HEK293 (cell line): Measurements from ENCODE around the gene PLEKHA6.

ENCODE experiments used
- CTCF ChIA-PET: fragments of 350-600 bp; formaldehyde crosslinking; extraction: SDS; loops from one replicate; lab custom pipeline; 2021; ENCODE audit warnings: antibody characterized with exemption; lab: Yijun Ruan, JAX
- POLR2A ChIA-PET: fragments of 300-600 bp; formaldehyde crosslinking; extraction: SDS; loops from one replicate; lab custom pipeline; 2020; ENCODE audit warnings: antibody characterized with exemption, inconsistent platforms; lab: Yijun Ruan, JAX
- H3K27ac ChIP-seq: fragments of 200-500 bp; sonication (Bioruptor generic); 2 replicates; pipeline ENCODE4 v1.5.1; 2014; ENCODE audit warnings: low read depth, low read length, control low read depth, inconsistent platforms; ENCODE audit errors: extremely low read depth
- H3K36me3 ChIP-seq, 2 experiments: fragments of 200-500 bp in 1 of 2; sonication (Bioruptor generic) in 1 of 2; 1 replicate in 1 of 2; 2 replicates in 1 of 2; pipeline ENCODE4 v1.5.1; 2014 to 2017; ENCODE audit warnings: inconsistent platforms in 2 of 2, low read length in 2 of 2; ENCODE audit not compliant: control insufficient read depth in 2 of 2, insufficient read depth in 1 of 2
- H3K4me1 ChIP-seq: fragments of 200-500 bp; sonication (Bioruptor generic); 2 replicates; pipeline ENCODE4 v1.5.1; 2014; ENCODE audit warnings: mild to moderate bottlenecking, low read length, inconsistent platforms; ENCODE audit not compliant: control insufficient read depth, insufficient read depth
- H3K4me3 ChIP-seq: 2 replicates; pipeline ENCODE4 v1.5.1; 2011; ENCODE audit warnings: low read depth, mild to moderate bottlenecking, control low read depth, low read length, moderate library complexity
- H3K9me3 ChIP-seq: fragments of 200-500 bp; sonication (Bioruptor generic); 2 replicates; pipeline ENCODE4 v1.5.1; 2014; ENCODE audit warnings: low read depth, low read length, inconsistent platforms; ENCODE audit not compliant: control insufficient read depth, insufficient read depth
- BCL11A ChIP-seq: fragments of 450-650 bp; formaldehyde crosslinking; IDR thresholded peaks from 2 replicates; pipeline ENCODE4 v1.5.1; 2016; ENCODE audit warnings: low read depth, missing biosample characterization, missing genetic modification characterization
- BCL11B ChIP-seq: fragments of 450-650 bp; formaldehyde crosslinking; IDR thresholded peaks from 2 replicates; pipeline ENCODE4 v1.5.1; 2016; ENCODE audit warnings: low read depth, missing biosample characterization, missing genetic modification characterization
- EGR2 ChIP-seq: fragments of 450-650 bp; formaldehyde crosslinking; IDR thresholded peaks from 2 replicates; pipeline ENCODE4 v1.5.1; 2016; ENCODE audit warnings: low read depth, missing biosample characterization, missing genetic modification characterization
- FEZF1 ChIP-seq: fragments of 450-650 bp; formaldehyde crosslinking; IDR thresholded peaks from 2 replicates; pipeline ENCODE4 v1.5.1; 2016; ENCODE audit warnings: missing biosample characterization, missing genetic modification characterization
- GLIS1 ChIP-seq: fragments of 450-650 bp; formaldehyde crosslinking; IDR thresholded peaks from 2 replicates; pipeline ENCODE4 v1.5.1; 2016; ENCODE audit warnings: missing biosample characterization, missing genetic modification characterization
- SP2 ChIP-seq: fragments of 450-650 bp; formaldehyde crosslinking; IDR thresholded peaks from 2 replicates; pipeline ENCODE4 v1.5.1; 2016; ENCODE audit warnings: missing biosample characterization, missing genetic modification characterization
- WT1 ChIP-seq: fragments of 450-650 bp; formaldehyde crosslinking; IDR thresholded peaks from 2 replicates; pipeline ENCODE4 v1.5.1; 2016; ENCODE audit warnings: missing biosample characterization, missing genetic modification characterization
- ZBTB21 ChIP-seq: fragments of 450-650 bp; formaldehyde crosslinking; IDR thresholded peaks from 2 replicates; pipeline ENCODE4 v1.5.1; 2017; ENCODE audit warnings: missing biosample characterization, missing genetic modification characterization
- ZFHX2 ChIP-seq: fragments of 450-650 bp; formaldehyde crosslinking; conservative IDR thresholded peaks from 2 replicates; pipeline ENCODE4 v1.5.1; 2016; ENCODE audit warnings: missing biosample characterization, missing genetic modification characterization
- ZNF16 ChIP-seq: fragments of 450-650 bp; formaldehyde crosslinking; IDR thresholded peaks from 2 replicates; pipeline ENCODE4 v1.5.1; 2016; ENCODE audit warnings: low read depth, missing biosample characterization, missing genetic modification characterization
- ZNF175 ChIP-seq: fragments of 450-650 bp; formaldehyde crosslinking; IDR thresholded peaks from 2 replicates; pipeline ENCODE4 v1.5.1; 2016; ENCODE audit warnings: missing biosample characterization, missing genetic modification characterization
- ZNF274 ChIP-seq, 2 experiments: fragments of 200-500 bp in 1 of 2; fragments of 450-650 bp in 1 of 2; sonication (Bioruptor generic) in 1 of 2; formaldehyde crosslinking in 1 of 2; IDR thresholded peaks; 2 replicates each; pipeline versions ENCODE4 v1.5.1 to v1.6.1; 2014 to 2016; ENCODE audit warnings: borderline replicate concordance in 1 of 2, inconsistent platforms in 1 of 2, low read length in 1 of 2, missing biosample characterization in 1 of 2, missing genetic modification characterization in 1 of 2
- ZNF292 ChIP-seq: fragments of 450-650 bp; formaldehyde crosslinking; IDR thresholded peaks from 2 replicates; pipeline ENCODE4 v1.5.1; 2016; ENCODE audit warnings: low read depth, missing biosample characterization, missing genetic modification characterization, borderline replicate concordance
- ZNF302 ChIP-seq: fragments of 450-650 bp; formaldehyde crosslinking; IDR thresholded peaks from 2 replicates; pipeline ENCODE4 v1.5.1; 2016; ENCODE audit warnings: missing biosample characterization, missing genetic modification characterization, low read depth
- ZNF324 ChIP-seq: fragments of 450-650 bp; formaldehyde crosslinking; IDR thresholded peaks from 2 replicates; pipeline ENCODE4 v1.5.1; 2016; ENCODE audit warnings: missing biosample characterization, missing genetic modification characterization
- ZNF341 ChIP-seq: fragments of 450-650 bp; formaldehyde crosslinking; IDR thresholded peaks from 2 replicates; pipeline ENCODE4; 2016; ENCODE audit warnings: low read depth, missing biosample characterization, missing genetic modification characterization
- ZNF521 ChIP-seq: fragments of 450-650 bp; formaldehyde crosslinking; IDR thresholded peaks from 2 replicates; pipeline ENCODE4 v1.5.1; 2017; ENCODE audit warnings: missing biosample characterization, mild to moderate bottlenecking, missing genetic modification characterization
- ZNF561 ChIP-seq: fragments of 450-650 bp; IDR thresholded peaks from 2 replicates; pipeline ENCODE4 v1.5.1; 2018; ENCODE audit warnings: missing biosample characterization, missing genetic modification characterization, borderline replicate concordance
- ZNF623 ChIP-seq: fragments of 450-650 bp; formaldehyde crosslinking; IDR thresholded peaks from 2 replicates; pipeline ENCODE4 v1.5.1; 2016; ENCODE audit warnings: missing biosample characterization, missing genetic modification characterization
- ZNF624 ChIP-seq: fragments of 450-650 bp; formaldehyde crosslinking; IDR thresholded peaks from 2 replicates; pipeline ENCODE4 v1.5.1; 2017; ENCODE audit warnings: missing biosample characterization, missing genetic modification characterization
- ZNF629 ChIP-seq: fragments of 450-650 bp; formaldehyde crosslinking; IDR thresholded peaks from 2 replicates; pipeline ENCODE4 v1.5.1; 2017; ENCODE audit warnings: missing biosample characterization, missing genetic modification characterization
- ZSCAN30 ChIP-seq: fragments of 450-650 bp; IDR thresholded peaks from 2 replicates; pipeline ENCODE4 v1.5.1; 2018; ENCODE audit warnings: missing biosample characterization, mild to moderate bottlenecking, missing genetic modification characterization, moderate library complexity
- TF ChIP-seq, protein P1 (sequence below): fragments of 450-650 bp; formaldehyde crosslinking; IDR thresholded peaks from 2 replicates; pipeline ENCODE4 v1.5.1; 2016; ENCODE audit warnings: missing biosample characterization, missing genetic modification characterization
- TF ChIP-seq, protein P2 (sequence below): fragments of 450-650 bp; formaldehyde crosslinking; IDR thresholded peaks from 2 replicates; pipeline ENCODE4 v1.5.1; 2016; ENCODE audit warnings: missing biosample characterization, missing genetic modification characterization
- TF ChIP-seq, protein P3 (sequence below): fragments of 450-650 bp; formaldehyde crosslinking; IDR thresholded peaks from 2 replicates; pipeline ENCODE4 v1.5.1; 2017; ENCODE audit warnings: missing biosample characterization, missing genetic modification characterization
- TF ChIP-seq, protein P4 (sequence below): fragments of 450-650 bp; formaldehyde crosslinking; IDR thresholded peaks from 2 replicates; pipeline ENCODE4 v1.5.1; 2016; ENCODE audit warnings: missing biosample characterization, missing genetic modification characterization
- TF ChIP-seq, protein P5 (sequence below): fragments of 450-650 bp; formaldehyde crosslinking; IDR thresholded peaks from 2 replicates; pipeline ENCODE4 v1.5.1; 2016; ENCODE audit warnings: missing biosample characterization, missing genetic modification characterization, low read depth

Gene PLEKHA6

DNA sequence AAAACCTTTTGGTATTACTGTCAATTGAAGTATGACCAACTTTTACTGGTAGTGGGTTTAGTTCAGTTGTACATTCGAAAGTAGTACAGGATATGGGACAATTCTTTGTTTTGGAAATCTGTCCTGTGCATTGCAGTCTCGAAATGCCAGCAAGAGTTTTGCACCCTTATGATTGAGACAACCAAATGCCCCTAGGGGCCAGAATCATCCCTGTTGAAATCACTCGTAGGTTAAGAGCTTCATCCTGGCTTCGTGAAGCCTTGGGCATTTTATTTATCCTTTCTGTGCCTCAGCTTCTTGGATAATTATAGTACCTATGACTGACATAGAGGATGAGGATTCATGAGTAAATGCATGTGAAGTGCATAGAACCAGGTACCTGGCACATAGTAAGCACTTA lies 143.5 kb downstream of the PLEKHA6 start:
- TF ChIP-seq, protein P1, sequence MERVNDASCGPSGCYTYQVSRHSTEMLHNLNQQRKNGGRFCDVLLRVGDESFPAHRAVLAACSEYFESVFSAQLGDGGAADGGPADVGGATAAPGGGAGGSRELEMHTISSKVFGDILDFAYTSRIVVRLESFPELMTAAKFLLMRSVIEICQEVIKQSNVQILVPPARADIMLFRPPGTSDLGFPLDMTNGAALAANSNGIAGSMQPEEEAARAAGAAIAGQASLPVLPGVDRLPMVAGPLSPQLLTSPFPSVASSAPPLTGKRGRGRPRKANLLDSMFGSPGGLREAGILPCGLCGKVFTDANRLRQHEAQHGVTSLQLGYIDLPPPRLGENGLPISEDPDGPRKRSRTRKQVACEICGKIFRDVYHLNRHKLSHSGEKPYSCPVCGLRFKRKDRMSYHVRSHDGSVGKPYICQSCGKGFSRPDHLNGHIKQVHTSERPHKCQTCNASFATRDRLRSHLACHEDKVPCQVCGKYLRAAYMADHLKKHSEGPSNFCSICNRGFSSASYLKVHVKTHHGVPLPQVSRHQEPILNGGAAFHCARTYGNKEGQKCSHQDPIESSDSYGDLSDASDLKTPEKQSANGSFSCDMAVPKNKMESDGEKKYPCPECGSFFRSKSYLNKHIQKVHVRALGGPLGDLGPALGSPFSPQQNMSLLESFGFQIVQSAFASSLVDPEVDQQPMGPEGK (tag by site-specific recombination): no peak
- TF ChIP-seq EGR2 (tag by site-specific recombination) (no peak), SP2 (tag by site-specific recombination) (no peak), ZNF324 (tag by site-specific recombination) (no peak), BCL11B (tag by site-specific recombination) (no peak), ZNF274 (IDR thresholded peaks at IDR 0.05; ENCODE audit: low read length) (no peak), ZNF274 (tag by site-specific recombination; IDR thresholded peaks at IDR 0.05; ENCODE audit: borderline replicate concordance) (no peak), WT1 (tag by site-specific recombination) (no peak), ZNF521 (tag by site-specific recombination) (no peak), GLIS1 (no peak), ZNF175 (tag by site-specific recombination) (no peak), ZNF16 (tag by site-specific recombination) (no peak), ZNF623 (tag by site-specific recombination) (no peak)
- TF ChIP-seq, protein P2, sequence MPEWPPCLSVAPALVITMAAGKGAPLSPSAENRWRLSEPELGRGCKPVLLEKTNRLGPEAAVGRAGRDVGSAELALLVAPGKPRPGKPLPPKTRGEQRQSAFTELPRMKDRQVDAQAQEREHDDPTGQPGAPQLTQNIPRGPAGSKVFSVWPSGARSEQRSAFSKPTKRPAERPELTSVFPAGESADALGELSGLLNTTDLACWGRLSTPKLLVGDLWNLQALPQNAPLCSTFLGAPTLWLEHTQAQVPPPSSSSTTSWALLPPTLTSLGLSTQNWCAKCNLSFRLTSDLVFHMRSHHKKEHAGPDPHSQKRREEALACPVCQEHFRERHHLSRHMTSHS (tag by site-specific recombination): no peak
- TF ChIP-seq, protein P3, sequence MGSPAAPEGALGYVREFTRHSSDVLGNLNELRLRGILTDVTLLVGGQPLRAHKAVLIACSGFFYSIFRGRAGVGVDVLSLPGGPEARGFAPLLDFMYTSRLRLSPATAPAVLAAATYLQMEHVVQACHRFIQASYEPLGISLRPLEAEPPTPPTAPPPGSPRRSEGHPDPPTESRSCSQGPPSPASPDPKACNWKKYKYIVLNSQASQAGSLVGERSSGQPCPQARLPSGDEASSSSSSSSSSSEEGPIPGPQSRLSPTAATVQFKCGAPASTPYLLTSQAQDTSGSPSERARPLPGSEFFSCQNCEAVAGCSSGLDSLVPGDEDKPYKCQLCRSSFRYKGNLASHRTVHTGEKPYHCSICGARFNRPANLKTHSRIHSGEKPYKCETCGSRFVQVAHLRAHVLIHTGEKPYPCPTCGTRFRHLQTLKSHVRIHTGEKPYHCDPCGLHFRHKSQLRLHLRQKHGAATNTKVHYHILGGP (tag by site-specific recombination): no peak
- Histone ChIP-seq H3K27ac (no peak overlapping the region), H3K4me3 (no peak overlapping the region), H3K4me1 (no peaks in the 10 kb centered on the region), H3K36me3 (no peaks in the 10 kb centered on the region), H3K9me3 (no peaks in the 10 kb centered on the region)
- POLR2A ChIA-PET: no interaction called here
- CTCF ChIA-PET: interaction anchor here (0.6 to 4.5 kb wide), 7 partner anchors 10 to 284 kb away, joined by 3 to 49 read pairs (median 16); partner anchors contain the start of gene PLEKHA6

DNA sequence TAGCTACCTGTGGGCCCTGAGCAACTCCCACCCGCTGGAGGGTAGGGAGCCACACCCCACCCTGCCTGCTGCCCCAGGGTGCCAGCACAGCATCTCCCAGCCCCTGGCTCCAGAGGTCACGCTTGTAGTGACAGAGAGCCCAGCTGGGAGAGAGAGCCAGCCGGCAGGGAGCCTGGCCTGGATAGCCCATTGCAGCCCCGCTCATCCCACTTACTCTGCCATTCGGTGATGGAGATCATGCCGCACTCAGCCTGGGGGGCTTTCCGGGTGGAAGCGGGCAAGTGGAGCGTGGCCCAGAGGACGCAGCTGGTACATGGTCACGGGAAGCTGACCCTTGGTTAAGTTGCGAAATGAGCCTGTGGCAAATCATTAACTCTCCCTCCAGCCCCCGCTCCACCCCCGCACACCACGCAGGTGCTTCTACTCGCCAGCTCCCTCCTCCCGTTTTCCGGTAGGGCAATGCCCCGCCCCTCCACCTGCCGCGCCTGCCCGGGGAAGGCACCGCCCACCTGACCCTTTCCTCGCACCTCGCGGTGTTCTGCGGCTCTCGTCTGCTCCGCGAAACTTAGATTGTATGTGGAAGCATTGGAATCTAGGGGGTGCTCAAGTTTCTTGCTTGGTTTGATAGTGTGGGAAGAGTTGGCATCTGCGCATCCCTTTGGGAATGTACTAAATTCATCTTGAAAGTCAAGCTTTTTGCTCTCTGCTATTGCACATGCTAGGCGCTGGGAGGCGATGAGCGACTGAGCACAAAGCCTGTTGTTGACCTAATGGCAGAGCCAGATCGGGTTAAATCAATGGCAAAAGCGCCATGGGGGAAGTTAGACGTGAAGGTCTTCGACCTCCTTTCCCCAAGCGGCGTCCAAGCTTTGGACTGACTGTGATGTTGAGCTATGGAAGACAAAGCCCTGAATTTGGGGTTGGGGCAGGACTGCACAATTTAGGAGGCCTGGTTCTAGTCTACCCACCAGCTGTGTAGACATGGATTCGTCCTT lies 145.8 kb downstream of the PLEKHA6 start, which contains the start of gene GOLT1A:
Gene GOLT1A, minus strand, starts transcription at position 321 of the 995 bp plus-strand sequence. Its CDS starts 82 bp downstream, at position 239.
- no peak within 1 kb of the TSS for H3K27ac ChIP-seq
- H3K4me3 ChIP-seq: peak within 1 kb of the TSS; percentile 36
- ChIA-PET POLR2A (interaction anchor here (0.6 to 0.8 kb wide), 2 partner anchors 10 to 115 kb away, joined by 3 to 5 read pairs; no protein-coding TSS in a partner anchor), CTCF (interaction anchor here (0.6 to 4.5 kb wide), 28 partner anchors 8 to 1924 kb away, joined by 3 to 49 read pairs (median 4); partner anchors contain the start of gene PLEKHA6)
- no peaks in the 10 kb centered on the region for H3K36me3 ChIP-seq
- H3K4me1 ChIP-seq: no peaks in the 10 kb centered on the region
- no peaks in the 10 kb centered on the region for H3K9me3 ChIP-seq
- TF ChIP-seq, protein P4, sequence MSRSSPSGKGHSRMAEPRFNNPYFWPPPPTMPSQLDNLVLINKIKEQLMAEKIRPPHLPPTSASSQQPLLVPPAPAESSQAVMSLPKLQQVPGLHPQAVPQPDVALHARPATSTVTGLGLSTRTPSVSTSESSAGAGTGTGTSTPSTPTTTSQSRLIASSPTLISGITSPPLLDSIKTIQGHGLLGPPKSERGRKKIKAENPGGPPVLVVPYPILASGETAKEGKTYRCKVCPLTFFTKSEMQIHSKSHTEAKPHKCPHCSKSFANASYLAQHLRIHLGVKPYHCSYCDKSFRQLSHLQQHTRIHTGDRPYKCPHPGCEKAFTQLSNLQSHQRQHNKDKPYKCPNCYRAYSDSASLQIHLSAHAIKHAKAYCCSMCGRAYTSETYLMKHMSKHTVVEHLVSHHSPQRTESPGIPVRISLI (tag by site-specific recombination): no peak
- TF ChIP-seq ZNF292 (tag by site-specific recombination): no peak
- TF ChIP-seq ZBTB21: no peak
- TF ChIP-seq ZNF629 (tag by site-specific recombination): no peak
- no peak for TF ChIP-seq ZNF624 (tag by site-specific recombination)
- TF ChIP-seq ZNF561 (tag by site-specific recombination): no peak
- no peak for TF ChIP-seq FEZF1 (tag by site-specific recombination)
- TF ChIP-seq, protein P5, sequence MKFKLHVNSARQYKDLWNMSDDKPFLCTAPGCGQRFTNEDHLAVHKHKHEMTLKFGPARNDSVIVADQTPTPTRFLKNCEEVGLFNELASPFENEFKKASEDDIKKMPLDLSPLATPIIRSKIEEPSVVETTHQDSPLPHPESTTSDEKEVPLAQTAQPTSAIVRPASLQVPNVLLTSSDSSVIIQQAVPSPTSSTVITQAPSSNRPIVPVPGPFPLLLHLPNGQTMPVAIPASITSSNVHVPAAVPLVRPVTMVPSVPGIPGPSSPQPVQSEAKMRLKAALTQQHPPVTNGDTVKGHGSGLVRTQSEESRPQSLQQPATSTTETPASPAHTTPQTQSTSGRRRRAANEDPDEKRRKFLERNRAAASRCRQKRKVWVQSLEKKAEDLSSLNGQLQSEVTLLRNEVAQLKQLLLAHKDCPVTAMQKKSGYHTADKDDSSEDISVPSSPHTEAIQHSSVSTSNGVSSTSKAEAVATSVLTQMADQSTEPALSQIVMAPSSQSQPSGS (tag by site-specific recombination): no peak
- TF ChIP-seq BCL11A (tag by site-specific recombination): no peak
- no peak for TF ChIP-seq ZSCAN30 (tag by site-specific recombination)
- TF ChIP-seq ZNF521 (tag by site-specific recombination): no peak
- peak; percentile 23; the same call in 1 of the 2 replicates for TF ChIP-seq ZFHX2 (tag by site-specific recombination)
- no peak for TF ChIP-seq ZNF341 (tag by site-specific recombination)
- no peak for TF ChIP-seq ZNF302 (tag by site-specific recombination)
- peak; percentile 52 for TF ChIP-seq EGR2 (tag by site-specific recombination)
